Nephron progenitor cell (in vitro differentiated cells): Measurements from ENCODE around the gene BAZ2A.
A peak's percentile ranks its signal among the peaks of the same experiment; 100 is the strongest.

ENCODE experiments used
- DNase-seq: peaks from one replicate; pipeline ENCODE4 v3.0.0; 2021
- H3K27ac Mint-ChIP-seq: 2 replicates; pipeline ENCODE4 v1.8.0; 2021; ENCODE audit warnings: mild to moderate bottlenecking, moderate library complexity, mixed read lengths
- H3K27me3 Mint-ChIP-seq: 2 replicates; pipeline ENCODE4 v1.8.0; 2021; ENCODE audit warnings: mild to moderate bottlenecking, low read depth, mixed read lengths; ENCODE audit not compliant: poor library complexity
- H3K36me3 Mint-ChIP-seq: 2 replicates; pipeline ENCODE4 v1.8.0; 2021; ENCODE audit warnings: low read depth, mixed read lengths
- H3K4me1 Mint-ChIP-seq: 2 replicates; pipeline ENCODE4 v1.8.0; 2021; ENCODE audit warnings: mixed read lengths
- H3K4me3 Mint-ChIP-seq: 2 replicates; pipeline ENCODE4 v1.8.0; 2021; ENCODE audit warnings: mild to moderate bottlenecking, moderate library complexity, mixed read lengths
- H3K9me3 Mint-ChIP-seq: 2 replicates; pipeline ENCODE4 v1.8.0; 2021; ENCODE audit warnings: mild to moderate bottlenecking, moderate library complexity, mixed read lengths
- CTCF ChIP-seq: fragments of 200-600 bp; sonication (generic); IDR thresholded peaks from 2 replicates; pipeline ENCODE4 v1.5.0; 2021; ENCODE audit warnings: antibody characterized with exemption

BAZ2A gene

GRCh38 chr12:56630180-56630632 lies at the start of gene BAZ2A:
Gene BAZ2A (minus strand): TSS chr12:56630326. CDS start chr12:56617530, 12,796 bp downstream.
- Mint-ChIP-seq H3K36me3 (peaks cover 17% of the 10 kb centered on the region), H3K9me3 (no peaks in the 10 kb centered on the region), H3K27me3 (no peaks in the 10 kb centered on the region), H3K27ac (peak within 1 kb of the TSS; percentile 88), H3K4me1 (peaks cover 82% of the 10 kb centered on the region), H3K4me3 (peak within 1 kb of the TSS; percentile 96)
- no peak for TF ChIP-seq CTCF
- peak; percentile 88 for DNase-seq

- H3K4me3 Mint-ChIP-seq = no peak overlapping the region
- H3K27ac Mint-ChIP-seq = peak overlapping the region; percentile 92
- H3K4me1 Mint-ChIP-seq = peaks cover 2% of the 10 kb centered on the region
- peaks cover 6% of the 10 kb centered on the region for H3K9me3 Mint-ChIP-seq
- peaks cover 78% of the 10 kb centered on the region for H3K36me3 Mint-ChIP-seq
- DNase-seq = no peak
- no peaks in the 10 kb centered on the region for H3K27me3 Mint-ChIP-seq
- no peak for TF ChIP-seq CTCF
Measured at GRCh38 chr12:56678852-56679251, 48.7 kb upstream of the BAZ2A start.

- peaks cover under 1% of the 10 kb centered on the region for H3K9me3 Mint-ChIP-seq
- H3K4me1 Mint-ChIP-seq = no peaks in the 10 kb centered on the region
- DNase-seq = no peak
- H3K27ac Mint-ChIP-seq = peak overlapping the region; percentile 71
- no peak overlapping the region for H3K4me3 Mint-ChIP-seq
- peaks cover 76% of the 10 kb centered on the region for H3K36me3 Mint-ChIP-seq
- TF ChIP-seq CTCF = no peak
- no peaks in the 10 kb centered on the region for H3K27me3 Mint-ChIP-seq
Measured at GRCh38 chr12:56677680-56678079, 47.6 kb upstream of the BAZ2A start.

GRCh38 chr12:56676851-56677580 lies 46.9 kb upstream of the BAZ2A start:
- Mint-ChIP-seq H3K27me3 (no peaks in the 10 kb centered on the region), H3K4me3 (no peak overlapping the region), H3K9me3 (no peaks in the 10 kb centered on the region), H3K4me1 (no peaks in the 10 kb centered on the region), H3K36me3 (peaks cover 76% of the 10 kb centered on the region), H3K27ac (no peak overlapping the region)
- DNase-seq = no peak
- no peak for TF ChIP-seq CTCF

- Mint-ChIP-seq H3K9me3 (no peaks in the 10 kb centered on the region), H3K4me1 (no peaks in the 10 kb centered on the region), H3K27me3 (no peaks in the 10 kb centered on the region), H3K4me3 (no peak overlapping the region), H3K36me3 (peaks cover 77% of the 10 kb centered on the region), H3K27ac (no peak overlapping the region)
- TF ChIP-seq CTCF = no peak
- DNase-seq = no peak
Measured at GRCh38 chr12:56671608-56672007, 41.5 kb upstream of the BAZ2A start.

- H3K4me3 Mint-ChIP-seq = no peak overlapping the region
- no peaks in the 10 kb centered on the region for H3K4me1 Mint-ChIP-seq
- no peak for DNase-seq
- peaks cover 77% of the 10 kb centered on the region for H3K36me3 Mint-ChIP-seq
- no peaks in the 10 kb centered on the region for H3K9me3 Mint-ChIP-seq
- H3K27me3 Mint-ChIP-seq = no peaks in the 10 kb centered on the region
- TF ChIP-seq CTCF = no peak
- H3K27ac Mint-ChIP-seq = no peak overlapping the region
Measured at GRCh38 chr12:56670836-56671235, 40.7 kb upstream of the BAZ2A start.
